ENCODE data around the gene STAM2.

Gene STAM2

GRCh38 chr2:152155209-152155608 is 20.4 kb downstream of the STAM2 start:
- no peak overlapping the region for H3K4me2 ChIP-seq (ENCODE audit: insufficient read depth, low read length, poor library complexity, severe bottlenecking)
- H2AFZ ChIP-seq (ENCODE audit: low read length), result no peak overlapping the region
- H2BK5ac ChIP-seq (ENCODE audit: low read length), result no peak overlapping the region
- no peak for DNase-seq (ENCODE audit: low spot score)
- H3K18ac ChIP-seq (ENCODE audit: low read length), result no peak overlapping the region
- no peak overlapping the region for H2AK5ac ChIP-seq (ENCODE audit: low read depth, low read length)
- no peak overlapping the region for H2BK12ac ChIP-seq (ENCODE audit: low read length)
- H3K9me3 ChIP-seq (replicated peaks in 1 of 2; ENCODE audit: control insufficient read depth in 2 of 2, insufficient read depth in 1 of 2, low read depth in 1 of 2, low read length in 2 of 2), result peaks cover 2 to 15% of the 10 kb centered on the region in 2 donors
- H3K4ac ChIP-seq (ENCODE audit: low read length), result no peak overlapping the region
- H3K79me1 ChIP-seq (ENCODE audit: low read depth, low read length), result no peaks in the 10 kb centered on the region
- no peaks in the 10 kb centered on the region for H3K27me3 ChIP-seq (ENCODE audit: control insufficient read depth in 3 of 3, insufficient read depth in 3 of 3, low read depth in 1 of 3, low read length in 3 of 3)
- no peak overlapping the region for H2BK15ac ChIP-seq (ENCODE audit: low read length)
- WGBS, 2 donors (ENCODE audit: extremely low coverage in 2 of 2, insufficient read length in 2 of 2, insufficient replicate concordance in 1 of 2), result no CpG with 5 or more reads among the region's 4 CpGs
- H3K23ac ChIP-seq (ENCODE audit: low read depth, low read length, poor library complexity), result no peak overlapping the region
- H4K8ac ChIP-seq (ENCODE audit: low read depth, low read length), result no peak overlapping the region
- no peak overlapping the region for H3K14ac ChIP-seq (ENCODE audit: low read length)
- no peak overlapping the region for H3K4me3 ChIP-seq (ENCODE audit: low read length in 2 of 2)
- H3K36me3 ChIP-seq (replicated peaks in 1 of 2; ENCODE audit: control insufficient read depth in 2 of 2, insufficient read depth in 2 of 2, low read length in 2 of 2), result no peaks in the 10 kb centered on the region
- H2BK120ac ChIP-seq (ENCODE audit: low read depth, low read length), result no peak overlapping the region
- H4K91ac ChIP-seq (ENCODE audit: low read depth, low read length, poor library complexity), result no peak overlapping the region
- H3K4me1 ChIP-seq (ENCODE audit: control insufficient read depth in 2 of 2, insufficient read depth in 1 of 2, low read depth in 1 of 2, low read length in 2 of 2), result no peaks in the 10 kb centered on the region
- no peak overlapping the region for H3K9ac ChIP-seq (ENCODE audit: low read depth, low read length, poor library complexity)
- H3K27ac ChIP-seq (replicated peaks; ENCODE audit: low read length), result no peak overlapping the region

- H3K23ac ChIP-seq (ENCODE audit: low read depth, low read length, poor library complexity), result no peak overlapping the region
- H3K27ac ChIP-seq (replicated peaks; ENCODE audit: low read length), result no peak overlapping the region
- no peak overlapping the region for H3K18ac ChIP-seq (ENCODE audit: low read length)
- no peaks in the 10 kb centered on the region for H3K4me1 ChIP-seq (ENCODE audit: control insufficient read depth in 2 of 2, insufficient read depth in 1 of 2, low read depth in 1 of 2, low read length in 2 of 2)
- H2BK120ac ChIP-seq (ENCODE audit: low read depth, low read length), result no peak overlapping the region
- no peak overlapping the region for H3K4me3 ChIP-seq (ENCODE audit: low read length in 2 of 2)
- no peak overlapping the region for H4K8ac ChIP-seq (ENCODE audit: low read depth, low read length)
- no peaks in the 10 kb centered on the region for H3K36me3 ChIP-seq (replicated peaks in 1 of 2; ENCODE audit: control insufficient read depth in 2 of 2, insufficient read depth in 2 of 2, low read length in 2 of 2)
- H2AK5ac ChIP-seq (ENCODE audit: low read depth, low read length), result no peak overlapping the region
- no peaks in the 10 kb centered on the region for H3K27me3 ChIP-seq (ENCODE audit: control insufficient read depth in 3 of 3, insufficient read depth in 3 of 3, low read depth in 1 of 3, low read length in 3 of 3)
- H2AFZ ChIP-seq (ENCODE audit: low read length), result no peak overlapping the region
- no peak overlapping the region for H3K9ac ChIP-seq (ENCODE audit: low read depth, low read length, poor library complexity)
- no peak overlapping the region for H2BK5ac ChIP-seq (ENCODE audit: low read length)
- H3K4me2 ChIP-seq (ENCODE audit: insufficient read depth, low read length, poor library complexity, severe bottlenecking), result no peak overlapping the region
- H3K79me1 ChIP-seq (ENCODE audit: low read depth, low read length), result no peaks in the 10 kb centered on the region
- DNase-seq (ENCODE audit: low spot score), result no peak
- no peak overlapping the region for H2BK12ac ChIP-seq (ENCODE audit: low read length)
- H3K9me3 ChIP-seq (replicated peaks in 1 of 2; ENCODE audit: control insufficient read depth in 2 of 2, insufficient read depth in 1 of 2, low read depth in 1 of 2, low read length in 2 of 2), result peaks cover 2 to 15% of the 10 kb centered on the region in 2 donors
- no peak overlapping the region for H3K14ac ChIP-seq (ENCODE audit: low read length)
- H3K4ac ChIP-seq (ENCODE audit: low read length), result no peak overlapping the region
- no peak overlapping the region for H4K91ac ChIP-seq (ENCODE audit: low read depth, low read length, poor library complexity)
- no peak overlapping the region for H2BK15ac ChIP-seq (ENCODE audit: low read length)
- no CpG with 5 or more reads among the region's 7 CpGs for WGBS, 2 donors (ENCODE audit: extremely low coverage in 2 of 2, insufficient read length in 2 of 2, insufficient replicate concordance in 1 of 2)
These were observed 21.1 kb downstream of the STAM2 start for GRCh38 chr2:152154462-152154861.

GRCh38 chr2:152134488-152135280 is 40.9 kb downstream of the STAM2 start:
- no peak overlapping the region for H4K8ac ChIP-seq (ENCODE audit: low read depth, low read length)
- H3K4me2 ChIP-seq (ENCODE audit: insufficient read depth, low read length, poor library complexity, severe bottlenecking), result no peak overlapping the region
- H3K27ac ChIP-seq (replicated peaks; ENCODE audit: low read length), result no peak overlapping the region
- H3K9me3 ChIP-seq (replicated peaks in 1 of 2; ENCODE audit: control insufficient read depth in 2 of 2, insufficient read depth in 1 of 2, low read depth in 1 of 2, low read length in 2 of 2), result no peaks in the 10 kb centered on the region
- no peaks in the 10 kb centered on the region for H3K79me1 ChIP-seq (ENCODE audit: low read depth, low read length)
- no peak overlapping the region for H3K4ac ChIP-seq (ENCODE audit: low read length)
- H3K4me3 ChIP-seq (ENCODE audit: low read length in 2 of 2), result no peak overlapping the region
- no peak overlapping the region for H2AK5ac ChIP-seq (ENCODE audit: low read depth, low read length)
- no peaks in the 10 kb centered on the region for H3K27me3 ChIP-seq (ENCODE audit: control insufficient read depth in 3 of 3, insufficient read depth in 3 of 3, low read depth in 1 of 3, low read length in 3 of 3)
- peaks cover 0 to 3% of the 10 kb centered on the region in 2 donors for H3K36me3 ChIP-seq (replicated peaks in 1 of 2; ENCODE audit: control insufficient read depth in 2 of 2, insufficient read depth in 2 of 2, low read length in 2 of 2)
- no peak overlapping the region for H3K23ac ChIP-seq (ENCODE audit: low read depth, low read length, poor library complexity)
- no peak overlapping the region for H4K91ac ChIP-seq (ENCODE audit: low read depth, low read length, poor library complexity)
- no peak overlapping the region for H2BK15ac ChIP-seq (ENCODE audit: low read length)
- H3K14ac ChIP-seq (ENCODE audit: low read length), result no peak overlapping the region
- no CpG with 5 or more reads among the region's 5 CpGs for WGBS, 2 donors (ENCODE audit: extremely low coverage in 2 of 2, insufficient read length in 2 of 2, insufficient replicate concordance in 1 of 2)
- H3K18ac ChIP-seq (ENCODE audit: low read length), result no peak overlapping the region
- no peak overlapping the region for H3K9ac ChIP-seq (ENCODE audit: low read depth, low read length, poor library complexity)
- no peak overlapping the region for H2BK12ac ChIP-seq (ENCODE audit: low read length)
- no peak overlapping the region for H2BK5ac ChIP-seq (ENCODE audit: low read length)
- no peak for DNase-seq (ENCODE audit: low spot score)
- no peaks in the 10 kb centered on the region for H3K4me1 ChIP-seq (ENCODE audit: control insufficient read depth in 2 of 2, insufficient read depth in 1 of 2, low read depth in 1 of 2, low read length in 2 of 2)
- H2BK120ac ChIP-seq (ENCODE audit: low read depth, low read length), result no peak overlapping the region
- no peak overlapping the region for H2AFZ ChIP-seq (ENCODE audit: low read length)

GRCh38 chr2:152132306-152132705 is 43.3 kb downstream of the STAM2 start:
- Histone ChIP-seq H3K79me1 (ENCODE audit: low read depth, low read length) (no peaks in the 10 kb centered on the region), H4K91ac (ENCODE audit: low read depth, low read length, poor library complexity) (no peak overlapping the region), H3K27me3 (ENCODE audit: control insufficient read depth in 3 of 3, insufficient read depth in 3 of 3, low read depth in 1 of 3, low read length in 3 of 3) (no peaks in the 10 kb centered on the region), H2BK120ac (ENCODE audit: low read depth, low read length) (no peak overlapping the region), H2AK5ac (ENCODE audit: low read depth, low read length) (no peak overlapping the region), H2BK15ac (ENCODE audit: low read length) (no peak overlapping the region), H3K18ac (ENCODE audit: low read length) (no peak overlapping the region), H3K4ac (ENCODE audit: low read length) (no peak overlapping the region), H3K14ac (ENCODE audit: low read length) (no peak overlapping the region), H3K23ac (ENCODE audit: low read depth, low read length, poor library complexity) (no peak overlapping the region), H2BK12ac (ENCODE audit: low read length) (no peak overlapping the region), H3K9me3 (replicated peaks in 1 of 2; ENCODE audit: control insufficient read depth in 2 of 2, insufficient read depth in 1 of 2, low read depth in 1 of 2, low read length in 2 of 2) (no peaks in the 10 kb centered on the region), H3K4me3 (ENCODE audit: low read length in 2 of 2) (no peak overlapping the region), H3K4me1 (ENCODE audit: control insufficient read depth in 2 of 2, insufficient read depth in 1 of 2, low read depth in 1 of 2, low read length in 2 of 2) (no peaks in the 10 kb centered on the region), H2AFZ (ENCODE audit: low read length) (no peak overlapping the region), H4K8ac (ENCODE audit: low read depth, low read length) (no peak overlapping the region), H3K36me3 (replicated peaks in 1 of 2; ENCODE audit: control insufficient read depth in 2 of 2, insufficient read depth in 2 of 2, low read length in 2 of 2) (peaks cover 0 to 5% of the 10 kb centered on the region in 2 donors), H3K4me2 (ENCODE audit: insufficient read depth, low read length, poor library complexity, severe bottlenecking) (no peak overlapping the region), H3K27ac (replicated peaks; ENCODE audit: low read length) (no peak overlapping the region), H3K9ac (ENCODE audit: low read depth, low read length, poor library complexity) (no peak overlapping the region), H2BK5ac (ENCODE audit: low read length) (no peak overlapping the region)
- DNase-seq (ENCODE audit: low spot score), result no peak
- WGBS, 2 donors (ENCODE audit: extremely low coverage in 2 of 2, insufficient read length in 2 of 2, insufficient replicate concordance in 1 of 2), result no CpG with 5 or more reads among the region's 1 CpG
